HepG2 (cell line): ENCODE data around the gene NUP62. TPM values are rescaled to one million over a fixed set of nuclear protein-coding genes. Genes with fewer than 3 reads are reported as not detected.

Experiments
- ATAC-seq: fragments of 200-7000 bp; cut with Tn5 transposase; 3 replicates; pipeline ENCODE4 v1.9.1; 2020; ENCODE audit warnings: mild to moderate bottlenecking, moderate library complexity
- BruUV-seq: library from RNA; stranded (reverse); fragments of 400-500 nt; replicated peaks from 2 replicates; lab custom pipeline; 2021; lab: Mats Ljungman, UMichigan
- CTCF ChIA-PET: fragments of 300-600 bp; formaldehyde crosslinking; extraction: SDS; loops from one replicate; lab custom pipeline; 2021; ENCODE audit warnings: low total read pairs, inconsistent platforms, low intra/inter-chr PET ratio; lab: Yijun Ruan, JAX
- POLR2A ChIA-PET: fragments of 350-600 bp; sonication (Branson Sonifier 250); formaldehyde crosslinking; loops from one replicate; lab custom pipeline; 2020; ENCODE audit warnings: antibody characterized with exemption, inconsistent platforms; lab: Yijun Ruan, JAX
- DNase-seq: peaks from one replicate; pipeline ENCODE4 v3.0.0-alpha.2; 2015; ENCODE audit warnings: low spot score
- FAIRE-seq: peaks from 3 replicates; lab custom pipeline; 2011; peaks lifted over from hg19 to GRCh38; lab: Jason Lieb, UNC
- H2AFZ ChIP-seq: one replicate; pipeline ENCODE4 v1.6.1; 2011; ENCODE audit warnings: low read length, inconsistent platforms
- H3K27ac ChIP-seq: fragments of 300-600 bp; 3 replicates; pipeline ENCODE4 v1.8.0; 2011; ENCODE audit warnings: mixed run types, mild to moderate bottlenecking, mixed read lengths, low read length, inconsistent platforms; ENCODE audit not compliant: insufficient read depth; ENCODE audit errors: extremely low read length
- H3K27me3 ChIP-seq, 2 experiments: fragments of 200-600 bp in 1 of 2; 2 replicates in 1 of 2; 3 replicates in 1 of 2; pipeline versions ENCODE4 v1.6.0 to v1.8.0; 2011; ENCODE audit warnings: low read length in 2 of 2, mild to moderate bottlenecking in 2 of 2, moderate library complexity in 2 of 2, inconsistent platforms in 1 of 2; ENCODE audit not compliant: insufficient read depth in 2 of 2, control insufficient read depth in 1 of 2
- H3K36me3 ChIP-seq, 2 experiments: fragments of 200-600 bp in 1 of 2; replicated peaks in 1 of 2; 2 replicates in 1 of 2; 3 replicates in 1 of 2; pipeline versions ENCODE4 v1.5.1 to v1.8.0; 2011; ENCODE audit warnings: low read length in 2 of 2, inconsistent platforms in 1 of 2; ENCODE audit not compliant: insufficient read depth in 2 of 2, control insufficient read depth in 1 of 2
- H3K4me1 ChIP-seq: 2 replicates; pipeline ENCODE4 v1.5.1; 2012; ENCODE audit warnings: low read length, inconsistent platforms; ENCODE audit not compliant: insufficient read depth
- H3K4me2 ChIP-seq: 2 replicates; pipeline ENCODE4 v1.6.0; 2011; ENCODE audit warnings: low read depth, low read length, inconsistent platforms
- H3K4me3 ChIP-seq, 3 experiments: fragments of 200-600 bp in 1 of 3; sonication (generic), shearing (Covaris generic) in 1 of 3; replicated peaks in 1 of 3; 2 replicates each; pipeline ENCODE4 v1.5.1; 2011 to 2016; ENCODE audit warnings: low read length in 3 of 3, inconsistent platforms in 2 of 3, low read depth in 2 of 3, mild to moderate bottlenecking in 2 of 3, control low read depth in 1 of 3, mixed read lengths in 1 of 3; ENCODE audit not compliant: insufficient read depth in 1 of 3
- H3K79me2 ChIP-seq: one replicate; pipeline ENCODE4 v1.6.1; 2011; ENCODE audit warnings: low read length, inconsistent platforms; ENCODE audit not compliant: insufficient read depth
- H3K9ac ChIP-seq: 2 replicates; pipeline ENCODE4 v1.6.0; 2011; ENCODE audit warnings: mild to moderate bottlenecking, low read depth, low read length, inconsistent platforms; ENCODE audit not compliant: insufficient read depth
- H3K9me3 ChIP-seq: 2 replicates; pipeline ENCODE4 v1.5.1; 2012; ENCODE audit warnings: mild to moderate bottlenecking, low read length
- H4K20me1 ChIP-seq: 2 replicates; pipeline ENCODE4 v1.6.0; 2011; ENCODE audit warnings: inconsistent platforms, mild to moderate bottlenecking, low read length, moderate library complexity; ENCODE audit not compliant: insufficient read depth
- GPN1 ChIP-seq: sonication (generic); formaldehyde crosslinking; IDR thresholded peaks from 2 replicates; pipeline ENCODE4 v1.5.1; 2020; ENCODE audit warnings: missing genetic modification reagents, borderline replicate concordance
- KAT2B ChIP-seq: fragments of 150-350 bp; IDR thresholded peaks from 2 replicates; pipeline ENCODE4 v1.6.1; 2014; ENCODE audit warnings: low read depth, low read length, borderline replicate concordance
- ZBTB43 ChIP-seq: sonication (generic); formaldehyde crosslinking; conservative IDR thresholded peaks from 2 replicates; pipeline ENCODE4 v1.4.0; 2020; ENCODE audit warnings: missing genetic modification reagents
- WGBS: methylation state at CpG from one replicate; pipeline ENCODE4 v1.1.6; 2017; ENCODE audit warnings: low lambda C conversion rate; 5-methylcytosine and 5-hydroxymethylcytosine counted together
- in situ Hi-C: cut with HindIII; loops from 2 replicates; pipeline ENCODE4 v1.10.0; 2017; ENCODE audit warnings: low pct_unique_long_range_greater_than_20kb; ENCODE audit not compliant: extremely low pct_ligation_motif_present
- intact Hi-C: fragments of 100-400 bp; cut with micrococcal nuclease; formaldehyde crosslinking; loops from one replicate; pipeline ENCODE4 v1.10.0; 2022; ENCODE audit not compliant: unreplicated experiment
- polyA plus RNA-seq, 8 experiments: library from polyadenylated mRNA; depleted of rRNA in 3 of 8; stranded (reverse) in 7 of 8; unstranded in 1 of 8; fragments of >200 nt; fragmentation: Illumina TruSeq in 4 of 8; extraction: Trizol in 4 of 8; gene quantifications; 2 replicates each; pipeline versions ENCODE4 v1.2.1 to v1.2.3, GENCODE V29; 2011 to 2016; ENCODE audit warnings: low read depth in 4 of 8, missing spikeins in 1 of 8, mixed read lengths in 1 of 8; ENCODE audit not compliant: insufficient read depth in 1 of 8
- total RNA-seq, 5 experiments: library from RNA; depleted of rRNA; stranded (reverse); fragments of >200 nt; fragmentation: Illumina TruSeq; extraction: Trizol; gene quantifications; 2 replicates each; pipeline ENCODE4 v1.2.3, GENCODE V29; 2016; ENCODE audit warnings: low read depth in 1 of 5
- TF ChIP-seq, protein P1 (sequence below): sonication (generic); formaldehyde crosslinking; IDR thresholded peaks from 2 replicates; pipeline ENCODE4 v1.5.0; 2020; ENCODE audit warnings: missing genetic modification reagents

Gene NUP62
- total and polyA plus RNA-seq, 2 of the 13 experiments (the other 11 are each of a cell fraction or from before 2014, with no cell fraction given), result 16.5 to 41.5 TPM

- in situ Hi-C loops (no loop called here), intact Hi-C loops (no loop called here)
These were observed 42.2 kb downstream of the NUP62 start for GRCh38 chr19:49887037-49887664.

More at GRCh38 chr19:49887037-49887664, 42.2 kb downstream of the NUP62 start:
- no peak overlapping the region for H2AFZ ChIP-seq
- 99% methylated on average over 17 of the region's 23 CpGs for WGBS
- no peak overlapping the region for H3K27ac ChIP-seq
- no peak overlapping the region for H3K4me3 ChIP-seq
- no peak overlapping the region for H3K9ac ChIP-seq
- H3K4me2 ChIP-seq, result no peak overlapping the region
- H3K27me3 ChIP-seq, result no peaks in the 10 kb centered on the region; a peak in 1 of 5 replicates
- BruUV-seq, result no TSS peak
- no peak for DNase-seq
- H3K36me3 ChIP-seq, result peaks cover 11 to 28% of the 10 kb centered on the region in 2 experiments; a peak in 4 of 5 replicates
- CTCF ChIA-PET, result no interaction called here
- H3K79me2 ChIP-seq, result no peaks in the 10 kb centered on the region
- no peaks in the 10 kb centered on the region for H3K4me1 ChIP-seq
- H4K20me1 ChIP-seq, result no peaks in the 10 kb centered on the region; the same call in 1 of the 2 replicates
- ATAC-seq, result no peak
- no peaks in the 10 kb centered on the region for H3K9me3 ChIP-seq
- POLR2A ChIA-PET, result no interaction called here
- no peak for FAIRE-seq
- TF ChIP-seq ZBTB43 (CRISPR knock-in tag), result no peak
- no peak for TF ChIP-seq GPN1 (CRISPR knock-in tag)
- no peak for TF ChIP-seq KAT2B
- TF ChIP-seq, protein P1, sequence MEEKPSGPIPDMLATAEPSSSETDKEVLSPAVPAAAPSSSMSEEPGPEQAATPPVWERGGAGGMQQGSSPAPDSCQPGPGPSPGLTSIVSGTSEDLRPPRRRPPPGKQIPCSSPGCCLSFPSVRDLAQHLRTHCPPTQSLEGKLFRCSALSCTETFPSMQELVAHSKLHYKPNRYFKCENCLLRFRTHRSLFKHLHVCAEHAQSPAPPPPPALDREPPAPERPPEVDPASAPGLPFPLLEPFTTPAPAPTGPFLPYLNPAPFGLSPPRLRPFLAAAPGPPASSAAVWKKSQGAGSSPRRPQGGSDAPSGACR (CRISPR knock-in tag), result no peak
- TF ChIP-seq, all 625 proteins: peak for 0
